HFFc6 (cell line): ENCODE measurements around the gene KDR. TPM values are rescaled to one million over a fixed set of nuclear protein-coding genes. Genes with fewer than 3 reads are reported as not detected.

Source experiments
- DNase-seq: peaks from one replicate; pipeline ENCODE4 v3.0.0-alpha.2; 2018
- H3K27ac Mint-ChIP-seq: 2 replicates; pipeline ENCODE4 v1.8.0; 2020; ENCODE audit warnings: mild to moderate bottlenecking, mixed read lengths
- H3K27me3 Mint-ChIP-seq: 2 replicates; pipeline ENCODE4 v1.8.0; 2021; ENCODE audit warnings: mild to moderate bottlenecking, moderate library complexity, mixed read lengths; ENCODE audit not compliant: insufficient read depth
- H3K36me3 Mint-ChIP-seq: 2 replicates; pipeline ENCODE4 v1.8.0; 2021; ENCODE audit warnings: low read depth, mixed read lengths
- H3K4me1 Mint-ChIP-seq: 2 replicates; pipeline ENCODE4 v1.8.0; 2020; ENCODE audit warnings: low read depth, mixed read lengths
- H3K4me3 Mint-ChIP-seq: 2 replicates; pipeline ENCODE4 v1.8.0; 2020; ENCODE audit warnings: mild to moderate bottlenecking, moderate library complexity, mixed read lengths
- H3K9me3 Mint-ChIP-seq: 2 replicates; pipeline ENCODE4 v1.8.0; 2020; ENCODE audit warnings: mild to moderate bottlenecking, mixed read lengths
- CTCF ChIP-seq: fragments of 200-600 bp; sonication (generic); IDR thresholded peaks from 2 replicates; pipeline ENCODE4 v1.5.0; 2021; ENCODE audit warnings: antibody characterized with exemption, mild to moderate bottlenecking
- total RNA-seq, 6 experiments: library from RNA; stranded (reverse); fragmentation: NEBNext Ultra II Directional; extraction: Animal tissue kit (Norgen Biotek cat#: 25700); gene quantifications; 2 replicates in 1 of 6; 3 replicates in 5 of 6; pipeline ENCODE4 v1.2.3, GENCODE V29; 2021

The KDR gene
- total RNA-seq, 6 experiments from 2014 or later, result not detected

GRCh38 chr4:55099816-55100215, 25.6 kb downstream of the KDR start:
- Mint-ChIP-seq H3K27ac (no peak overlapping the region), H3K36me3 (no peaks in the 10 kb centered on the region), H3K4me3 (no peak overlapping the region), H3K4me1 (no peaks in the 10 kb centered on the region), H3K27me3 (peaks cover 2% of the 10 kb centered on the region; the same call in 1 of the 2 replicates), H3K9me3 (no peaks in the 10 kb centered on the region)
- no peak for TF ChIP-seq CTCF
- DNase-seq, result no peak

DNA sequence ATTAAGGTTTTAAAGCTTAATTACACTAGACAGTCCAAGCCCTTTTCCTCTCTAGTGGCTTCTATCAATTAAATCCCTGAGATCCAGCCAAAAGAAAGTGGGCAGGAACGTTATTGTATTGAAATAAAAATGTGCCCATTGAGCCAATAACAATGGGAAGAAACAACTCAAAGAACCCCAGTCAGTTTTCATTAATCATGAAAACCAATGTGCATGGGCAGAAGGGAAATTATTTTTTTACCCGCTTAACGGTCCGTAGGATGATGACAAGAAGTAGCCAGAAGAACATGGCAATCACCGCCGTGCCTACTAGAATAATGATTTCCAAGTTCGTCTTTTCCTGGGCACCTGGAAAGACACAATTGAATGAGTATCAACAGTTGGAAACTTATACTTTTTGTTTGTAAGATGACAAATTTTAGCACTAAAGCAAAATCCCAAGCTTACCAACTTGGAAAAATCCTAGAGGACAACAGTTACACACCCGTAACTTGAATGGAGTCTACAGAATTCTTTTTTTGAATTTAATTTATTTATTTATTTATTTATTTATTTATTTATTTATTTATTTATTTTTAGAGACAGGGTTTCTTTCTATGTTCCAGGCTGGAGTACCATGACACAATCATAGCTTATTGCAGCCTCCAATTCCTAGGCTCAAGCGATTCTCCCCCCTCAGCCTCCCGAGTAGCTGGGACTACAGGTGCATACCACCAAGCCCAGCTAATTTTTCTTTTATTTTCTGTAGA, 26.8 kb downstream of the KDR start:
- Mint-ChIP-seq H3K9me3 (no peaks in the 10 kb centered on the region), H3K27me3 (peaks cover 2% of the 10 kb centered on the region; the same call in 1 of the 2 replicates), H3K4me3 (no peak overlapping the region), H3K27ac (no peak overlapping the region), H3K4me1 (no peaks in the 10 kb centered on the region), H3K36me3 (no peaks in the 10 kb centered on the region)
- TF ChIP-seq CTCF, result no peak
- no peak for DNase-seq

DNA sequence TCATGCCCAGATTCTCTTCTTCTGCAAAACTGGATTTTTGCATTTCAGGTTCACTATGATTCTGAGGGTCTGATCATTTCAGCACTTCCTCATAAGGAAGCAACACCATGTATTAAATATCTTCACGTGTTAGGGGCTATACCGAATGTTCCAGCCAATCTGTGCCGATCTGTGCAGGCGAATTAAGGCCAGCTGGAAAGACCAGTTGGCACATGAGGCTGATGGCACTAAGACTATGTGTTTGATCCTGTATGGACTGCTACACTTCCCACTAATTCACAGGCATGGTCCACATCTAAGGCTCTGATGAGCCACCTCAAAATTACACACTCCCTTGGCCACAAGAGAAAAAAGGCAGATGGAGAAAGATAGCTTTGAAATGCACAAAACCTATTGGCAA, 28.8 kb downstream of the KDR start:
- DNase-seq, result no peak
- H3K27me3 Mint-ChIP-seq, result peaks cover 3% of the 10 kb centered on the region; the same call in 1 of the 2 replicates
- H3K4me1 Mint-ChIP-seq, result no peaks in the 10 kb centered on the region
- H3K27ac Mint-ChIP-seq, result no peak overlapping the region
- TF ChIP-seq CTCF, result no peak
- no peaks in the 10 kb centered on the region for H3K36me3 Mint-ChIP-seq
- no peak overlapping the region for H3K4me3 Mint-ChIP-seq
- no peaks in the 10 kb centered on the region for H3K9me3 Mint-ChIP-seq

GRCh38 chr4:55096045-55096444, 29.4 kb downstream of the KDR start:
- Mint-ChIP-seq H3K36me3 (no peaks in the 10 kb centered on the region), H3K27me3 (peaks cover 3% of the 10 kb centered on the region; the same call in 1 of the 2 replicates), H3K9me3 (no peaks in the 10 kb centered on the region), H3K27ac (no peak overlapping the region), H3K4me3 (no peak overlapping the region), H3K4me1 (no peaks in the 10 kb centered on the region)
- TF ChIP-seq CTCF, result no peak
- DNase-seq, result no peak

DNA sequence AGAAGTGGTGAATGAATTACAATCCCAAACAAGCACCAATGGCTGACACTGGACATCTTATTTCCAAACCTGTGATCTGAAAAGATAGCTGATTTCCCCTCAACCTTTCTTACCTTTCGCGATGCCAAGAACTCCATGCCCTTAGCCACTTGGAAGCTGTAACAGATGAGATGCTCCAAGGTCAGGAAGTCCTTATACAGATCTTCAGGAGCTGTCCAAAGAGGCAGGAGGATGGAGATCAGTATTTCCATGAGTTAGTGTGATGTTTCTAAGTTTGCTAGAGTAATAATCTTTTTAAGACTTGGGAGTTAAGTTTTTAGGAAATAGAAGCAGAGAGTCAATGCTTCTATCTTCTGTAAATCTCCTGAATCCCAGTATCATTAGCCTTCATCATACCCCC, 32.9 kb downstream of the KDR start:
- no peak overlapping the region for H3K27ac Mint-ChIP-seq
- no peaks in the 10 kb centered on the region for H3K9me3 Mint-ChIP-seq
- no peaks in the 10 kb centered on the region for H3K4me1 Mint-ChIP-seq
- no peak overlapping the region for H3K4me3 Mint-ChIP-seq
- DNase-seq, result no peak
- no peaks in the 10 kb centered on the region for H3K36me3 Mint-ChIP-seq
- peaks cover 3% of the 10 kb centered on the region; the same call in 1 of the 2 replicates for H3K27me3 Mint-ChIP-seq
- no peak for TF ChIP-seq CTCF
